Upper lobe of left lung (tissue), 6 donors: ENCODE measurements around the gene ATP7A. TPM values are rescaled to one million over a fixed set of nuclear protein-coding genes. Genes with fewer than 3 reads are reported as not detected.
A peak's percentile ranks its signal among the peaks of the same experiment; 100 is the strongest.
"Not testable (repeated sequence)": the region's sequence is repeated elsewhere in the genome, so short reads cannot be mapped to it uniquely, and the experiment has no call there.

ENCODE experiments used
- ATAC-seq, 2 donors: fragments of 200-7000 bp; cut with Tn5 transposase; one replicate each; pipeline ENCODE4 v1.9.1; 2022; ENCODE audit warnings: mild to moderate bottlenecking in 2 of 2, moderate library complexity in 2 of 2; ENCODE audit not compliant: low FRiP score in 2 of 2
- DNase-seq, 2 donors: peaks; one replicate each; pipeline ENCODE4 v3.0.0-alpha.2; 2019 to 2020
- H3K27ac ChIP-seq, 4 donors: fragments of 200-600 bp; sonication (generic); one replicate each; pipeline ENCODE4 v1.5.1; 2016 to 2019
- H3K27me3 ChIP-seq, 4 donors: fragments of 200-600 bp; sonication (generic); one replicate each; pipeline ENCODE4 v1.5.1; 2017 to 2019
- H3K36me3 ChIP-seq, 4 donors: fragments of 200-600 bp; sonication (generic); one replicate each; pipeline ENCODE4 v1.5.1; 2016 to 2019
- H3K4me1 ChIP-seq, 4 donors: fragments of 200-600 bp; sonication (generic); one replicate each; pipeline ENCODE4 v1.5.1; 2018 to 2019
- H3K4me3 ChIP-seq, 4 donors: fragments of 200-600 bp; sonication (generic); one replicate each; pipeline ENCODE4 v1.5.1; 2017 to 2019; ENCODE audit warnings: mild to moderate bottlenecking in 2 of 4, moderate library complexity in 1 of 4
- H3K9me3 ChIP-seq, 4 donors: fragments of 200-600 bp; sonication (generic); one replicate each; pipeline ENCODE4 v1.5.1; 2018 to 2019
- CTCF ChIP-seq, 6 experiments: fragments of 450-650 bp in 4 of 6; fragments of 200-600 bp in 2 of 6; sonication (generic) in 2 of 6; IDR thresholded peaks; one replicate each; pipeline ENCODE4 v1.5.1; 2016 to 2019; ENCODE audit warnings: antibody characterized with exemption in 6 of 6
- EP300 ChIP-seq, 4 donors: sonication (generic); formaldehyde crosslinking; IDR thresholded peaks; one replicate each; pipeline ENCODE4 v1.5.1; 2017; ENCODE audit warnings: antibody characterized with exemption in 4 of 4, control low read depth in 2 of 4
- POLR2A ChIP-seq, 4 donors: fragments of 450-650 bp; IDR thresholded peaks; one replicate each; pipeline ENCODE4 v1.5.1; 2016 to 2017; ENCODE audit warnings: antibody characterized with exemption in 4 of 4, mild to moderate bottlenecking in 2 of 4
- POLR2AphosphoS5 ChIP-seq, 2 donors: sonication (generic); formaldehyde crosslinking; IDR thresholded peaks; one replicate each; pipeline ENCODE4 v1.5.1; 2017; ENCODE audit warnings: antibody characterized with exemption in 2 of 2
- WGBS, 2 donors: methylation state at CpG; one replicate each; pipeline ENCODE4 v1.1.5; 2017 to 2018; 5-methylcytosine and 5-hydroxymethylcytosine counted together
- small RNA-seq, 4 donors: library from RNA; depleted of rRNA; stranded (forward); fragments of <200 nt; gene quantifications; one replicate each; pipeline ENCODE3, GENCODE V24; 2016
- total RNA-seq, 6 donors: library from RNA; depleted of rRNA in 4 of 6; stranded (reverse); fragments of >200 nt in 4 of 6; gene quantifications; one replicate each; pipeline versions ENCODE4 v1.1.0 to v1.2.1, GENCODE V29; 2016 to 2021
- donor health status: DM: no; HTN: no; CAD: no; lungs with moderate emphysema.
- donor health status: DM: no; HTN: yes; CAD: no; lungs with severe emphysema.

The ATP7A gene
- total RNA-seq, 6 donors from 2014 or later = 6.9 to 23.1 (median 11.7) TPM

GRCh38 chrX:78074088-78074487, 163.6 kb downstream of the ATP7A start:
- no peaks in the 10 kb centered on the region for H3K4me1 ChIP-seq
- DNase-seq = no peak
- no peaks in the 10 kb centered on the region for H3K36me3 ChIP-seq
- peaks cover 0 to 16% (median 3%) of the 10 kb centered on the region in 4 donors for H3K9me3 ChIP-seq
- no peak overlapping the region for H3K4me3 ChIP-seq
- H3K27ac ChIP-seq = no peak overlapping the region
- TF ChIP-seq POLR2A (IDR thresholded peaks at IDR 0.05) = no peak
- no peak for TF ChIP-seq EP300 (IDR thresholded peaks at IDR 0.05)
- TF ChIP-seq CTCF (IDR thresholded peaks at IDR 0.05) = no peak
- TF ChIP-seq POLR2AphosphoS5 (IDR thresholded peaks at IDR 0.05) = no peak
- no peak for ATAC-seq
- H3K27me3 ChIP-seq = no peaks in the 10 kb centered on the region

DNA sequence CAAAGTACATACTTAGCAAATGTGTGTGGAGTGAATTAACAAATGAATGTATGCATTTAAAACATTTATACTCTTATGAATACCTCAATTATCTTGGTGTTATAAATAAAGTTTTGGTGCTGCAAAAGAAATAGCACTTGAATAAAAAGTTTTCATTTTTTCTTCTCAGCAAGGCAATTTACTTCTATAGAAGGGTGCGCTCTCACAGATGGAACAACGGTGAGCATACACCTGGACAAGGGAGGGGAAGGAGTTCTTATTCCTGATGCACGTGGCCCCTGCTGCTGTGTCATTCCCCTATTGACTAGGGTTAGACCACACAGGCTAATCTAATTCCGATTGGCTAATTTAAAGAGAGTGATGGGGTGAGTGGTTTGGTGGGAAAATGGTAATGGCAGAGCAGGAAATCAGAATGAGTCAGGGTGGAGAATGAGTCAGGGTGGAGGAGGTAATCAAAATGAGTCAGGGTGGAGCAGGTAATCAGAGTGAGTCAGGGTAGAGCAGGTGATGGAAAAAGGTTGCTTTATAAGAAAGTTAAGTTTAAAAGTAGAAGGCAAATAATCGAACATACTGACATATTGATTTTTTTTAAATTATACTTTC, 165.4 kb downstream of the ATP7A start:
- WGBS, 2 donors = 82 to 96% methylated on average over 5 of the region's 5 CpGs

GRCh38 chrX:78081413-78081812, 170.9 kb downstream of the ATP7A start:
- WGBS, 2 donors = 82 to 95% methylated on average over 6 of the region's 6 CpGs
- not testable (repeated sequence) for H3K9me3 ChIP-seq, H3K4me3 ChIP-seq, DNase-seq, ATAC-seq, H3K4me1 ChIP-seq, H3K27me3 ChIP-seq, H3K36me3 ChIP-seq, H3K27ac ChIP-seq

More for the DNA sequence above, 165.4 kb downstream of the ATP7A start:
- TF ChIP-seq POLR2A (IDR thresholded peaks at IDR 0.05) (no peak), CTCF (IDR thresholded peaks at IDR 0.05) (no peak)
- H3K4me1 ChIP-seq = no peaks in the 10 kb centered on the region
- no peak for ATAC-seq
- H3K27me3 ChIP-seq = no peaks in the 10 kb centered on the region
- H3K36me3 ChIP-seq = no peaks in the 10 kb centered on the region
- no peak for DNase-seq
- H3K9me3 ChIP-seq = peaks cover 0 to 14% (median 3%) of the 10 kb centered on the region in 4 donors
- H3K4me3 ChIP-seq = no peak overlapping the region
- no peak overlapping the region for H3K27ac ChIP-seq

- DNase-seq (no peak), ATAC-seq (no peak)
Measured at GRCh38 chrX:78092296-78092695, 181.8 kb downstream of the ATP7A start.

GRCh38 chrX:78098108-78098507, 187.6 kb downstream of the ATP7A start:
- H3K4me1 ChIP-seq = no peaks in the 10 kb centered on the region
- no peaks in the 10 kb centered on the region for H3K27me3 ChIP-seq
- H3K4me3 ChIP-seq = no peak overlapping the region
- ATAC-seq (no peak), DNase-seq (no peak)
- H3K27ac ChIP-seq = no peak overlapping the region
- TF ChIP-seq EP300 (IDR thresholded peaks at IDR 0.05) (no peak), POLR2AphosphoS5 (IDR thresholded peaks at IDR 0.05) (no peak), CTCF (IDR thresholded peaks at IDR 0.05) (no peak), POLR2A (IDR thresholded peaks at IDR 0.05) (no peak)
- no peaks in the 10 kb centered on the region for H3K9me3 ChIP-seq
- H3K36me3 ChIP-seq = no peaks in the 10 kb centered on the region

More at GRCh38 chrX:78092296-78092695, 181.8 kb downstream of the ATP7A start:
- no peaks in the 10 kb centered on the region for H3K4me1 ChIP-seq
- H3K4me3 ChIP-seq = no peak overlapping the region
- no peaks in the 10 kb centered on the region for H3K9me3 ChIP-seq
- no peaks in the 10 kb centered on the region for H3K27me3 ChIP-seq
- TF ChIP-seq POLR2A (IDR thresholded peaks at IDR 0.05) (no peak), EP300 (IDR thresholded peaks at IDR 0.05) (no peak), CTCF (IDR thresholded peaks at IDR 0.05) (peak in 2 of 6 experiments; percentile 15 to 24), POLR2AphosphoS5 (IDR thresholded peaks at IDR 0.05) (no peak)
- no peaks in the 10 kb centered on the region for H3K36me3 ChIP-seq
- 51% methylated on average over 2 of the region's 2 CpGs; no CpG with 5 or more reads in 1 of the 2 donors for WGBS, 2 donors
- H3K27ac ChIP-seq = no peak overlapping the region

Small RNA genes lying within 50 kb of the gene (small RNA-seq; reads per million reads assigned to genes)
- gene RN7SL460P = 0 reads per million in 4 donors

Other genes starting within 250 kb of the ATP7A start
- gene ATRX, start 124.5 kb upstream of the ATP7A start, total RNA-seq = 100 to 1,000 TPM in 3 of 6 donors, 10 to 100 TPM in 3; 57.0 to 151 (median 98.2) TPM
- 10 to 100 TPM; 26.2 to 68.2 (median 51.7) TPM for gene MAGT1, start 15.3 kb upstream of the ATP7A start, total RNA-seq
- gene COX7B, start 11.2 kb upstream of the ATP7A start, total RNA-seq = 100 to 1,000 TPM in 5 of 6 donors, 10 to 100 TPM in 1; 16.8 to 253 (median 152) TPM
- gene PGAM4, start 58.9 kb downstream of the ATP7A start, total RNA-seq = under 1 TPM in 1 of 6 donors, not detected in 5; 0.29 TPM
- 100 to 1,000 TPM in 5 of 6 donors, 10 to 100 TPM in 1; 57.6 to 295 (median 170) TPM for gene PGK1, start 193.6 kb downstream of the ATP7A start, total RNA-seq
- 10 to 100 TPM in 4 of 6 donors, 1 to 10 TPM in 2; 2.4 to 14.3 (median 11.1) TPM for gene TAF9B, start 229.0 kb downstream of the ATP7A start, total RNA-seq